H9 (cell line): ENCODE data around the gene IFT172. TPM values are rescaled to one million over a fixed set of nuclear protein-coding genes. Genes with fewer than 3 reads are reported as not detected.

ENCODE experiments used
- DNase-seq: peaks from one replicate; pipeline ENCODE4 v3.0.0-alpha.2; 2017
- H2AFZ ChIP-seq: one replicate; pipeline ENCODE4 v1.6.1; 2013; ENCODE audit warnings: mild to moderate bottlenecking, low read length, control low read depth, moderate library complexity
- H2AK5ac ChIP-seq: 2 replicates; pipeline ENCODE4 v1.6.1; 2013; ENCODE audit warnings: low read length, control low read depth, mixed read lengths; ENCODE audit not compliant: insufficient read length
- H2BK120ac ChIP-seq: one replicate; pipeline ENCODE4 v1.6.1; 2013; ENCODE audit warnings: low read depth, mild to moderate bottlenecking, low read length, control low read depth, inconsistent platforms; ENCODE audit not compliant: poor library complexity, severe bottlenecking
- H2BK12ac ChIP-seq: 2 replicates; pipeline ENCODE4 v1.6.1; 2013; ENCODE audit warnings: low read length, control low read depth, mixed read lengths, low read depth; ENCODE audit not compliant: insufficient read length
- H2BK15ac ChIP-seq: 2 replicates; pipeline ENCODE4 v1.6.1; 2013; ENCODE audit warnings: low read depth, low read length, control low read depth
- H2BK20ac ChIP-seq: one replicate; pipeline ENCODE4 v1.6.1; 2013; ENCODE audit warnings: low read depth, mild to moderate bottlenecking, low read length, control low read depth, inconsistent platforms; ENCODE audit not compliant: poor library complexity, severe bottlenecking
- H2BK5ac ChIP-seq: 2 replicates; pipeline ENCODE4 v1.6.1; 2013; ENCODE audit warnings: low read length, control low read depth, mixed read lengths; ENCODE audit not compliant: insufficient read length
- H3K14ac ChIP-seq: 2 replicates; pipeline ENCODE4 v1.6.1; 2013; ENCODE audit warnings: low read length, control low read depth; ENCODE audit not compliant: insufficient read depth
- H3K18ac ChIP-seq: 2 replicates; pipeline ENCODE4 v1.6.1; 2013; ENCODE audit warnings: low read depth, mild to moderate bottlenecking, mixed read lengths, low read length, control low read depth; ENCODE audit not compliant: insufficient read length
- H3K23ac ChIP-seq: 2 replicates; pipeline ENCODE4 v1.6.1; 2013; ENCODE audit warnings: low read length, control low read depth, mixed read lengths, low read depth; ENCODE audit not compliant: insufficient read length
- H3K23me2 ChIP-seq: 2 replicates; pipeline ENCODE4 v1.6.1; 2013; ENCODE audit warnings: low read depth, mild to moderate bottlenecking, mixed read lengths, low read length, control low read depth; ENCODE audit not compliant: insufficient read length, poor library complexity, severe bottlenecking
- H3K27ac ChIP-seq: 2 replicates; pipeline ENCODE4 v1.5.1; 2013; ENCODE audit warnings: low read length, control low read depth, mixed read lengths, low read depth; ENCODE audit not compliant: insufficient read length
- H3K27me3 ChIP-seq: 2 replicates; pipeline ENCODE4 v1.6.1; 2013; ENCODE audit warnings: low read length, control low read depth, inconsistent platforms; ENCODE audit not compliant: insufficient read depth
- H3K4ac ChIP-seq: 2 replicates; pipeline ENCODE4 v1.6.1; 2013; ENCODE audit warnings: low read depth, mild to moderate bottlenecking, control low read depth, inconsistent platforms, low read length, moderate library complexity
- H3K4me1 ChIP-seq: 2 replicates; pipeline ENCODE4 v1.6.1; 2013; ENCODE audit warnings: low read length, control low read depth, inconsistent platforms; ENCODE audit not compliant: insufficient read depth
- H3K4me2 ChIP-seq: 2 replicates; pipeline ENCODE4 v1.6.1; 2013; ENCODE audit warnings: low read length, control low read depth, mixed read lengths; ENCODE audit not compliant: insufficient read length, insufficient read depth
- H3K56ac ChIP-seq: 2 replicates; pipeline ENCODE4 v1.6.1; 2013; ENCODE audit warnings: low read depth, mild to moderate bottlenecking, mixed read lengths, low read length, control low read depth; ENCODE audit not compliant: insufficient read length
- H3K79me1 ChIP-seq: 2 replicates; pipeline ENCODE4 v1.6.1; 2013; ENCODE audit warnings: low read depth, mild to moderate bottlenecking, moderate library complexity, low read length, control low read depth, inconsistent platforms; ENCODE audit not compliant: insufficient read depth, poor library complexity, severe bottlenecking
- H3K79me2 ChIP-seq: 2 replicates; pipeline ENCODE4 v1.6.1; 2013; ENCODE audit warnings: low read length, control low read depth, inconsistent platforms; ENCODE audit not compliant: insufficient read depth
- H3K9ac ChIP-seq: 2 replicates; pipeline ENCODE4 v1.6.1; 2013; ENCODE audit warnings: low read length, control low read depth, mixed read lengths; ENCODE audit not compliant: insufficient read length; ENCODE audit errors: extremely low read depth
- H3K9me3 ChIP-seq: one replicate; pipeline ENCODE4 v1.6.1; 2013; ENCODE audit warnings: low read depth, low read length, inconsistent platforms; ENCODE audit not compliant: control insufficient read depth
- H3T11ph ChIP-seq: one replicate; pipeline ENCODE4 v1.6.1; 2013; ENCODE audit warnings: mild to moderate bottlenecking, low read length, control low read depth, inconsistent platforms
- H4K20me1 ChIP-seq: one replicate; pipeline ENCODE4 v1.6.1; 2013; ENCODE audit not compliant: control insufficient read depth, insufficient read length, insufficient read depth
- H4K5ac ChIP-seq: 2 replicates; pipeline ENCODE4 v1.6.1; 2013; ENCODE audit warnings: low read depth, mild to moderate bottlenecking, mixed read lengths, low read length, control low read depth; ENCODE audit not compliant: insufficient read length
- H4K8ac ChIP-seq: replicated peaks from 2 replicates; pipeline ENCODE4 v1.6.1; 2013; ENCODE audit warnings: low read length, control low read depth, mixed read lengths, low read depth; ENCODE audit not compliant: insufficient read length
- H4K91ac ChIP-seq: 2 replicates; pipeline ENCODE4 v1.6.1; 2013; ENCODE audit warnings: low read depth, mild to moderate bottlenecking, moderate library complexity, mixed read lengths, low read length, control low read depth; ENCODE audit not compliant: insufficient read length
- H3K27ac Mint-ChIP-seq, 3 experiments: 2 replicates in 2 of 3; 3 replicates in 1 of 3; pipeline ENCODE4 v1.8.0; 2020 to 2021; ENCODE audit warnings: mixed read lengths in 3 of 3, mild to moderate bottlenecking in 1 of 3, moderate library complexity in 1 of 3
- H3K27me3 Mint-ChIP-seq: 2 replicates; pipeline ENCODE4 v1.8.0; 2021; ENCODE audit warnings: low read depth, mild to moderate bottlenecking, moderate library complexity, mixed read lengths
- H3K36me3 Mint-ChIP-seq, 3 experiments: 2 replicates in 2 of 3; 3 replicates in 1 of 3; pipeline ENCODE4 v1.8.0; 2020 to 2021; ENCODE audit warnings: low read depth in 3 of 3, mixed read lengths in 3 of 3; ENCODE audit not compliant: insufficient read depth in 1 of 3
- H3K4me1 Mint-ChIP-seq, 2 experiments: 2 replicates each; pipeline ENCODE4 v1.8.0; 2020; ENCODE audit warnings: mixed read lengths in 2 of 2
- H3K4me3 Mint-ChIP-seq, 2 experiments: 2 replicates in 1 of 2; 3 replicates in 1 of 2; pipeline ENCODE4 v1.8.0; 2020 to 2021; ENCODE audit warnings: mild to moderate bottlenecking in 2 of 2, mixed read lengths in 2 of 2, moderate library complexity in 1 of 2
- H3K9me3 Mint-ChIP-seq, 2 experiments: 2 replicates in 1 of 2; 3 replicates in 1 of 2; pipeline ENCODE4 v1.8.0; 2020; ENCODE audit warnings: mild to moderate bottlenecking in 2 of 2, mixed read lengths in 2 of 2, moderate library complexity in 1 of 2
- CTCF ChIP-seq: fragments of 200-600 bp; sonication (generic); conservative IDR thresholded peaks from 3 replicates; pipeline ENCODE4 v1.8.0; 2021; ENCODE audit warnings: antibody characterized with exemption, mild to moderate bottlenecking
- WGBS: extraction: QIAGEN DNeasy Blood & Tissue Kit; methylation state at CpG from one replicate; pipeline ENCODE4 v1.1.7; 2013; ENCODE audit warnings: missing lambda C conversion rate, low lambda C conversion rate, mixed read lengths; ENCODE audit not compliant: insufficient read length; ENCODE audit errors: extremely low coverage; 5-methylcytosine and 5-hydroxymethylcytosine counted together
- total RNA-seq: library from RNA; stranded (reverse); gene quantifications from 2 replicates; pipeline ENCODE4 v1.2.1, GENCODE V29; 2021

IFT172 gene
- total RNA-seq, 1 experiment from 2014 or later, result 15.5 TPM

GRCh38 chr2:27435628-27436027, 53.9 kb downstream of the IFT172 start:
- Histone ChIP-seq H3K9ac (no peak overlapping the region), H4K5ac (no peak overlapping the region), H3K56ac (no peak overlapping the region), H4K20me1 (no peaks in the 10 kb centered on the region), H3K27me3 (no peaks in the 10 kb centered on the region), H3K27ac (no peak overlapping the region), H3K14ac (no peak overlapping the region), H4K91ac (no peak overlapping the region), H2AFZ (no peak overlapping the region), H3K79me1 (no peaks in the 10 kb centered on the region), H2BK120ac (no peak overlapping the region), H4K8ac (no peak overlapping the region), H3T11ph (no peak overlapping the region), H2AK5ac (no peak overlapping the region), H2BK15ac (no peak overlapping the region), H3K23me2 (no peaks in the 10 kb centered on the region), H3K4me1 (no peaks in the 10 kb centered on the region), H3K23ac (no peak overlapping the region), H2BK12ac (no peak overlapping the region), H3K79me2 (peaks cover 4% of the 10 kb centered on the region; the same call in 1 of the 2 replicates), H2BK5ac (no peak overlapping the region), H2BK20ac (no peak overlapping the region), H3K4ac (no peak overlapping the region), H3K4me2 (no peak overlapping the region), H3K9me3 (no peaks in the 10 kb centered on the region), H3K18ac (no peak overlapping the region)
- no peak for DNase-seq
- no peaks in the 10 kb centered on the region for H3K4me1 Mint-ChIP-seq
- WGBS, result no CpG with 5 or more reads among the region's 6 CpGs
- H3K9me3 Mint-ChIP-seq, result no peaks in the 10 kb centered on the region
- H3K27me3 Mint-ChIP-seq, result no peaks in the 10 kb centered on the region; the same call in 1 of the 2 replicates
- no peak for TF ChIP-seq CTCF
- H3K36me3 Mint-ChIP-seq, result peaks cover 44 to 75% (median 66%) of the 10 kb centered on the region in 3 experiments
- no peak overlapping the region for H3K27ac Mint-ChIP-seq
- H3K4me3 Mint-ChIP-seq, result no peak overlapping the region
